GM18499 (cell line): ENCODE results near the gene SNAPC1.

ENCODE experiments used
- ATAC-seq: cut with Tn5 transposase; IDR thresholded peaks from one replicate; pipeline ENCODE4 v1.9.1; 2021; ENCODE audit warnings: moderate number of reproducible peaks; ENCODE audit not compliant: insufficient read depth, unreplicated experiment

SNAPC1 gene

DNA sequence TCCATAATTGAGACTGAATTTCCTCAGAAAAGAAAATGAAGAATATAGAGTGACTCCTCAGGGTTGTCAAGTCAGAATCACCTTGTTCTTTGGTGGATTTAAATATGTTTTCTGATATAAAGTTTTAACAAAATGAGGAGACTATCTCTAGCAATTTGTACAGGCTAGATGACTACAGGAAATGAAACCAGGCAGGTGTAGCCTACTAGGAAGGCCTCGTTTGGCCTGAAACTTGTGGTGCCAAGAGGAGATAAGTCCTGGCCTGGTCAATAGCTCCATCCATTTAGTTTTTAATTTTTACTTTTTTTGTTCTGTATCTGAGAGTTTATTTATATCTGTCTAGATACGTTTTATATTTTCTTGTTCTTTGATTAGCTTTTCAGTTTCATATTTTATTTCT is 41.5 kb downstream of the SNAPC1 start:
- ATAC-seq = no peak

DNA sequence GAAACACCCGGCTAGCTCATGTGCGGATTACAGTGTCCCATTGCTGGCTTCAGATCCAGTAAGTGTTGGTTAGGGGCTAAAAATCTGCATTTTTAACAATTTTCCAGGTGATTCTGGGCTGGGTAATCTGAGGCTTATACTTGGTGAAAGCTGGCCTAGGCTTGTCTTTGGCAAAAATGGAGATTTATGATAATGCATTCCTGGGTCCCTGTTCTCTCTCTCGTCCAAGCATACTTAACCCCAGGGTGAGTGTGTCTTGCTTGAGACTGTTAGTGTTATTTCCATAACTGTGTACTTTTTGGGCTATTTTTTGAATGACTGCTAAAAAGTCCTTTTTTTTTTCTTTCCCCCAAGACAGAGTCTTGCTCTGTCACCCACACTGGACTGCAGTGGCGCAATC is 43.2 kb downstream of the SNAPC1 start:
- no peak for ATAC-seq

DNA sequence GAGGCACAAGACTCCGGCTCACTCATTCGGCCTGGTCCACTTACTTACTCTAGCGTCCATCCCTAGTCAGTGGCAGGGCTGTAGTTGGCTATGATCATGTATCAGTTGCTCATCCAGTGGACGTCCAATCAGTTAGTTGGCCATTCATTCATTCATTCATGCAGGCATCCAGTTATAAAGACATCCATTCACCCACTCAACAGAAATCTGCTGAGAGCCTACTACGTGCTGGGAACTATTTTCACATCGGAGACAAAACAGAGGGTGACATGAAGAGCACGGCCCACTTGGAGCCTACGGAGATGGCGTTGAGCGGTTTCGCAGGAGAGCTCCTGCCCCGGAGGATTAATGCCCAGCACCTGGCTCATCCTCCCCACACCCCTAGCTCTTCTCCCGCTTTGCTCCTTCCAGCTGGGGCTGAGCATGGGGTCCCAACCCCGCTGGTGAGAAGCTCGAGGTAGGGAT is 49.7 kb downstream of the SNAPC1 start:
- no peak for ATAC-seq

DNA sequence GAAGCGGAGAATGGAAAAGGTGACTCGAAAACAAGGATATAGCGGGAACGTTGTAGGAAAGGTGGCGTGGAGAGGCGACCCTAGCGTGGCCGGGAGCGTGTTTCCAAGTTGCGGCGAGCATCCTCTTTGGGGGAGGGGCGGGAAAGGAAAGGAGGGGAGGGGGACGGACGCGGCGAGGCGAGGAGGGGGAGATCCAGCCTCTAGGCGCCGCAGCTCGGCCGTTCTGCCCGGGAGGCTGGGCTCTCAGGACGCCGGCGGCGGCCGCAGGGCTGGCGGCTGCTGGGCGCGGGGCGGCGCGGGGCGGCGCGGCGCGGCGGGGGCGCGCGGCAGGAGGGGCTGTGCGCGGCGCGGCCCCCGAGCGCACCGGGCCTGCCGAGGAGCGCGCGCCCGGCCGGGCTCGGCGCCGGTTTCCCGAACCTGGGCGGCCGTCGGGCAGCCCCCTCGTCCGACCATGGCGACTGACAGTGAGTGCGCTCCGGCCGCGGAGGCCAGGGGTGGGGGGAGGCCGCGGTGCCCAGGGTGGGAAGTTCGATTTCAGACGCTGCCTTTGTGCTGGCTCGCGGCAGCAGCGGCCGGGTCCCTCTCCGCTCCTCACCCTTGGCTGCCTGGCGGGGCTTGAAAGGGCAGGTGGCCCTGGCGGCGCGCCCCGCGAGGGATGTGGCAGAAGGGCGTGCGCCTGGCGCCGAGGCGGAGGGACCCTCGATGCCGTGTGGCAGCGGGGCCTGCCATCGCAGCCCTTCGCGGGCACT is 50.3 kb downstream of the SNAPC1 start, which contains the start of gene SYT16:
Gene SYT16, plus strand, starts transcription at position 357 of the 749 bp plus-strand sequence.
- no peak for ATAC-seq

DNA sequence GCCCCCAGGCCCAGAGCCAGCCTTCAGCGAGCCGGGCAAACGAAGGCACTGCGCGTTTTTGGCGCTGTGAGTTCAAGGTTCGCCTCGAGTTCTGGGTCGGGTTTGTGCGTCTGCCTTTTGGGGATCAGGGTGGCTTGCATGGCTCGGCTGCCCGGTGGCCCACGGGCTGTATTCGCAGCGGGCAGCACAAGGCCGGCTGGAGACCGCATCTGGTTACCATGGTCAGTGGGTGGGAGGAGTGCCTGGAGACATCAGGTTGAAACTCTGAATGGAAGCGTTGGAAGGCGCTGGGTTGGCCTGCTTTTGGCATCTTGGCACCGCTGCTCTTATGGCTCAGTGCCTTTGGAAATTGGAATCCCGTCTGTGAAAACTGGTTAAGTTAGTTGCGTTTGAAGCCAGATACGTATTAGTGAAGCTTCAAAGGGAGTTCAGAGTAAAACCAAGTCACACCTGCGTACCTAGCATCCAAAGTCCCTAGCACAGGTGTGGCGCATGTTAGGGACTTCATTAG is 50.9 kb downstream of the SNAPC1 start:
- no peak for ATAC-seq

GRCh38 chr14:61822458-61822857 is 60.2 kb downstream of the SNAPC1 start:
- ATAC-seq = no peak

DNA sequence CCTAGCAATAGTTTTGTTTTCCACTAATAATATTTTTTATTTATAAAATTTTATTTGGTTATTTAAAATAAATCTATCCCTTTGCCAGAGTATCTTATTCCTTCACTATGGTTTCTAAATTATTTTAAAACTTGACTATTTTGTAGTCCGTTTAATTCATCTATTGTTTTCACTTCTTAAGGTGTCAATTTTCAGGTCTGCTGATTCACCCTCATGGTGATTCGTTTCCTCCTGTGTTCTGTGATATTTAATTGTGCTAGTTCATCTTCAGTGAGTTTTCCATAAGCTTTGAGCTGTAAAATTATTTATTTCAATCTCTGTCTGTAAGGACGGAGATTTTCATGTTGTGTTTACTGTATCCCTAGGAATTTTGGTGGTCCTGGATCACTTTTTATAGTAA is 70.6 kb downstream of the SNAPC1 start:
- no peak for ATAC-seq

DNA sequence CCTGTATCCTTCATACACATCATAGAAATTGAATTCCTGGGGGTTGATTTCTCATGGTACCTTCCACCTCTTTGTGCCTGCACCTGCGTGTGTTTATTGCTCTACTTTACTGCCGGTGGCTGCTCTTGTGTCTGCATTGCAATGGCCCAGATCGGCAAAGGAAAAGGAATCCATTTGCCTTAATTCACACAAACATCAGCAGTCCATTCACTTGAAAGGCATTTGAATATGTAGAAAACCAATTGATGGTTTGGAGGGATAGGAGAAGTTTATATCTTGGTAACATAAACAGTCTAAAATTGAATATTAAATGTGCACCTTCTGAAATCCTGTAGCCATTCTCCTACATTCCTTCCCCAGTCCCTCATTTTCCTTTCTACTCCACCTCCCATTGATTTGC is 74.0 kb downstream of the SNAPC1 start:
- ATAC-seq = no peak

DNA sequence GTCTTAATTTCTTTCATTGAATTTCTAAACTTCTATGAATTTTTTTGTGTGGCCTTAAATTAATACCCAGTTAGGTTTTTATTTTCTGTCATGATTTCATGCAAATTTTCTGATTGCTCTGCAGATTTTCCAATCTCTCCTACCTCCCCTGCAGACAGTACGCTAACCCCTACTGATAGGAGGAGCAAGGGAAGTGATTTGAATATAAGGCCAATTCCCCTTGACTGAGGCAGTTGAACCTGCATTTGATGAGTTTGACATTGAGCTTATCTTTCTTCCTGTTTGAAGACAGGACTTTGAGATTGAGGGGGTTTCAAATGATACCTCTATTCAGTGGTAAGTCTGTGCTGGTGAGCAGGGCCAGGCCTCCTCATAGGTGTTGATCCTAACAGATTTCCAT is 74.6 kb downstream of the SNAPC1 start:
- ATAC-seq = no peak

DNA sequence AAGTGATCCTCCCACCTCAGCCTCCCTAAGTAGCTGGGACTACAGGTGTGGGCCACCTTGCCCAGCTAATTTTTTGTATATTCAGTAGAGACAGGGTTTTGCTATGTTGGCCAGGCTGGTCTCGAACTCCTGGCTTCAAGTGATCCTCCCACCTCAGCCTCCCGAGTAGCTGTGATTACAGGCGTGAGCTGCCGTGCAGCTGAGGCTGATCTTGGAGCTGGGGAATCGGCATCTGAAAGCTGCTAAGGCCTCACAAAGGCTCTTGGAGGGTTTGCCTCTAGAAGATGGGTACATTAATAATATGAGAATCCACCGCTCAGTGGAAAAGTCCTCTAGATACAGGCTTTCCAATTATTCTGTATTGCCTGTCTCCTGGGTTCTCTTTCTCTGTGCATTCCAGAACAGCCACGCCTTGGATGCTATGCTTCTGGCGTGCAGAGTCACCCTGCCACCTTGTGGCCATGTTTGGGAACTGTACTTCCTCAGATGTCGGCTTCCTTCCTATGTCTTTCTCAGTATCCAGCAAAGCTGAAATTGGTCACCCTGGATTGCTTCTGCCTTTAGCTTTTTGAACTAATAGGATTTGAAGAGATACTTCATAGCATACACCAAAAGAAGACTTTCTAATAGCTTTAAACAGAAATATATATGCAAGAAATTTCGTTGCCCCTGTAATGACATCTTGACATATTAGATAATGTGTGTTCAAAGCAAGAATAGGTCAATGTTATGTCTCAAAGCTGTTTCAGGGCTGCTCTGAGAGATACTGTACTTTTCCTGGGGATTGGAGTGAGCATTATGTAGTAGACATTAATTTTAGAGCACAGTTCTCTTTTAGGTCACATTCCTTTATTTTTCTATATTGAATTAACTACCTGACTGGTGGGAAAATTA is 75.4 kb downstream of the SNAPC1 start:
- no peak for ATAC-seq

DNA sequence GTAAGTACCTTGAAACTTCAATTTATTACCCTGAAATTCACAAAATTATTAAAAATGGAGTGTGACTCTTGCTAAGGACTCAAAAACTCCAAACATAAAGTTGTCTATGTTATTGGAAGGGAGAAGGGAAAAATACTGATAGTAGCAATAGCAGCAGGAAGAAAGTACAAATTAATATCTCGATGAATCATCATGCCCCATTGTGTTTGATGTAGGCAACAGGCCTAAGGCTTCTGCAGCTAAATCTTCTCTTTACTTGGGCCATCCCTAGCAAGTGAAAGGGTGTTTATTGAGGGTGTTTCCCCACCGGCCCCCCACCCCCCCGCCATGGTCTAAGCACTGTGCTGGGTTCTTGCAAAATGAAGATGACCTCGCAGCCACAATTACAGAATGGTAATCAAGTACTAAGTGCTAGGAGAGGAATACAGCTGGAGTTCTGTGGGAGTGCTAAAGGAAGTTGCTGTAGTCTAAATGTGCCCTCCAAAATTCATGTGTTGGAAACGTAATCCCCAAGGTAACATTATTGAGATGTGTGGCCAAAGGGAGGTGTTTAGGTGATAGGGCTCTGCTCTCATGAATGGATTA is 76.5 kb downstream of the SNAPC1 start:
- no peak for ATAC-seq

GRCh38 chr14:61839507-61839906 is 77.3 kb downstream of the SNAPC1 start:
- no peak for ATAC-seq

GRCh38 chr14:61841145-61841544 is 78.9 kb downstream of the SNAPC1 start:
- no peak for ATAC-seq
